ENCODE measurements around the gene TFB2M.
"Not testable (repeated sequence)": the region's sequence is repeated elsewhere in the genome, so short reads cannot be mapped to it uniquely, and the experiment has no call there.

The TFB2M gene

GRCh38 chr1:246579818-246580217 is 13.8 kb upstream of the TFB2M start:
- Histone ChIP-seq H3K27me3 (ENCODE audit: control insufficient read depth, insufficient read depth, low read length) (no peaks in the 10 kb centered on the region), H3K36me3 (ENCODE audit: control insufficient read depth, insufficient read depth, low read length) (no peaks in the 10 kb centered on the region), H3K4me1 (ENCODE audit: control insufficient read depth, insufficient read depth, low read length) (peaks cover 39% of the 10 kb centered on the region), H3K9ac (ENCODE audit: low read length) (no peak overlapping the region), H3K4me3 (ENCODE audit: low read length) (no peak overlapping the region), H3K27ac (ENCODE audit: low read depth, low read length) (peak overlapping the region; percentile 67)

DNA sequence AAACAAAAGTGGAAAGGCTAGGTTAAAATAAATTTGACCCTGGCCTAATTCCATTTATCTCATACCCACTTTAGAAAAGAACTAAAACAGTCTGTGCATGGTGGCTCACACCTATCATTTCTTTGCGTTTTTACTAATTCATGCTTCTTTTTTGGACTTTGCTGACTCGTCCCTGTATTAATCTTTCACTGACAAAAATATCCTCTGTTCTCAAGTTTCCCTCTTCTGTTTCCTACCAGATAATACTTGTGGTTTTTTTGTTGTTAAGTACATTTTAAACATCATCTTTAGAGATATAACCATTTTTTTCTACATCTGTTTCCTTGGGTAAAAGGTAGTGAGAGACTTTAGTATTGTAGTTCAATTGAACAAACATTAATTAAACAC is 11.7 kb upstream of the TFB2M start:
- Histone ChIP-seq H3K9ac (ENCODE audit: low read length) (no peak overlapping the region), H3K4me3 (ENCODE audit: low read length) (no peak overlapping the region), H3K27me3 (ENCODE audit: control insufficient read depth, insufficient read depth, low read length) (no peaks in the 10 kb centered on the region), H3K4me1 (ENCODE audit: control insufficient read depth, insufficient read depth, low read length) (peaks cover 31% of the 10 kb centered on the region), H3K36me3 (ENCODE audit: control insufficient read depth, insufficient read depth, low read length) (no peaks in the 10 kb centered on the region), H3K27ac (ENCODE audit: low read depth, low read length) (peak overlapping the region; percentile 4)

DNA sequence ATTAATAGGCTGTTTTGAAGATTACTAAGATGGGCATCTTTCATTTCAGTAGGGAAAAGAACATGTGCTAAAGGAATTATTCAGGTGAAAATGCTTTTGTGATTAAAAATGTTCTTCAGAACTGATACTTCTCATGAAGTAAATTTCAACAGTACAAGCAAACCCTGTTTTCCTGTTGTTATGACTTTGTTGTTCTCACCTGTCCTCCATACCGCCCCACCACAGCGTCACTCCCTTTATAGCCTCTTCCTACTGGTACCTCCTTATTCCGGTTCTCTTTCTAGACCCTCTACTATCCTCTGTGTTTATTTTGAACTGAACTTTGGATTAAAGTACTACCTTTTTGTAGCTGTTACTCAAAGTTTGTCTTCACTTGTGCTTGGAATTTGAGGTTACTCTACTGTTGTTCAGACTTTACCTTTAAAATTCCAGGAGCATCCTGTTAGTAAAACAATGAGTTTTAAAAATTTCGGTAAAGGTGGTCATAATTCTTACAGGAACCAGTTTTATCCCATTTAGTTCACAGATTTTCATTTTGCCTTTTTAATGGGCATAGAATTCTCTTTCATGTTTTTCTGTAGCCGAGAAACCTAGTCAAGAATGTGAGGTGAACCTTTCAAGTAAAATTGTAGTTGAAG is 11.1 kb upstream of the TFB2M start:
- Histone ChIP-seq H3K27me3 (ENCODE audit: control insufficient read depth, insufficient read depth, low read length) (no peaks in the 10 kb centered on the region), H3K27ac (ENCODE audit: low read depth, low read length) (peak overlapping the region; percentile 4), H3K36me3 (ENCODE audit: control insufficient read depth, insufficient read depth, low read length) (no peaks in the 10 kb centered on the region), H3K4me1 (ENCODE audit: control insufficient read depth, insufficient read depth, low read length) (peaks cover 27% of the 10 kb centered on the region), H3K9ac (ENCODE audit: low read length) (no peak overlapping the region), H3K4me3 (ENCODE audit: low read length) (no peak overlapping the region)

DNA sequence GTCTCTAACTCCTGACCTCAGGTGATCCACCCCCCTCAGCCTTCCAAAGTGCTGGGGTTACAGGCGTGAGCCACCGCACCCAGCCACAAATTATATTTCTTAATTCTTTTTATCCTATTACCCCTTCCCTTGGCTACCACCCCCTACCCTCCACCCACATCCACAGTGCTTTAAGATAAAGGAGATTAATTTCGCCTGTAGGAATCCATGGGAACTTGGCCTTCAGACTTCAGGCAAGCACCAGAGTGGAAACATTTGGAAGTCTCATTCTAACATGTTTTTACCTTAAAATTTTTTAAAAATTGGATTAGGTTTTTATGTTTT is 10.6 kb upstream of the TFB2M start:
- Histone ChIP-seq H3K9ac (ENCODE audit: low read length) (no peak overlapping the region), H3K27ac (ENCODE audit: low read depth, low read length) (no peak overlapping the region), H3K36me3 (ENCODE audit: control insufficient read depth, insufficient read depth, low read length) (no peaks in the 10 kb centered on the region), H3K4me1 (ENCODE audit: control insufficient read depth, insufficient read depth, low read length) (peaks cover 25% of the 10 kb centered on the region), H3K27me3 (ENCODE audit: control insufficient read depth, insufficient read depth, low read length) (no peaks in the 10 kb centered on the region), H3K4me3 (ENCODE audit: low read length) (no peak overlapping the region)

- Histone ChIP-seq H3K9ac (ENCODE audit: low read length) (no peak overlapping the region), H3K36me3 (ENCODE audit: control insufficient read depth, insufficient read depth, low read length) (no peaks in the 10 kb centered on the region), H3K27me3 (ENCODE audit: control insufficient read depth, insufficient read depth, low read length) (no peaks in the 10 kb centered on the region), H3K4me3 (ENCODE audit: low read length) (no peak overlapping the region), H3K4me1 (ENCODE audit: control insufficient read depth, insufficient read depth, low read length) (peaks cover 14% of the 10 kb centered on the region), H3K27ac (ENCODE audit: low read depth, low read length) (no peak overlapping the region)
Measured at GRCh38 chr1:246573491-246573890, 7.4 kb upstream of the TFB2M start.

DNA sequence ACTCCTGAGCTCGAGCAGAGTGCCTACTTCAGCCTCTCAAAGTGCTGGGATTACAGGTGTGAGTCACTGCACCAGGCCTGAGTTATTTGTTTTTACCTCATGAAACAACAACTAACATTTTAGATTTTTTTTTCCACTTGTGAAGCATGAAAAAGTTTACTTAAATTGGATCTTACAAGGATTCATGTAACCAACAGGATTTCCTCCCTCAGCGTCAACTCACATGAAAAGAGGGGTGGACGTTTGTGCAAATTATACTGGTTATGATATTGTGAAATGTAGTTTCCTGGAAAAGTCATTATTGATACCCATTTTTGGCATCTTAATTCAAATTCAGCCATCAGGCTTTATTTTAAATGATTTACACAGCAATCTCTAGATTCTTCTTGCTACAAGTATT is 6.7 kb upstream of the TFB2M start:
- H3K4me3 ChIP-seq (ENCODE audit: low read length): no peak overlapping the region
- H3K36me3 ChIP-seq (ENCODE audit: control insufficient read depth, insufficient read depth, low read length): no peaks in the 10 kb centered on the region
- no peak overlapping the region for H3K9ac ChIP-seq (ENCODE audit: low read length)
- peaks cover 9% of the 10 kb centered on the region for H3K4me1 ChIP-seq (ENCODE audit: control insufficient read depth, insufficient read depth, low read length)
- no peaks in the 10 kb centered on the region for H3K27me3 ChIP-seq (ENCODE audit: control insufficient read depth, insufficient read depth, low read length)
- H3K27ac ChIP-seq (ENCODE audit: low read depth, low read length): no peak overlapping the region

DNA sequence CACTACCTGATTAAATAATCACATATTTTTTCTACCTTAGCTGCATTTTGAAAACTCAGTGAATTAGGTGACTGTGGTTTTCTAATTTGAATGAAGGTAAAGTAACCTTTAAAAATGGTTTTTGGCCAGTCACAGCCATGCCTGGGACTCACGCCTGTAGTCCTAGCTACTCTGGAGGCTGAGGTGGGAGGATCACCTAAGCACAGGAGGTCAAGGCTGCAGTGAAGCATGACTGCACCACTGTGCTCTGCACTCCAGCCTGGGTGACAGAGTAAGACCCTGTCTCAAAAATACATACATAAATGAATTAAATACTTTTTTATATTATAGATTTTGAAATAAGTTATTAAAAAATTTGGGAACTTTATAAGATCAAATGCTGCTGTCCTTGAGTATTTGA is 5.9 kb upstream of the TFB2M start:
- no peaks in the 10 kb centered on the region for H3K36me3 ChIP-seq (ENCODE audit: control insufficient read depth, insufficient read depth, low read length)
- H3K4me1 ChIP-seq (ENCODE audit: control insufficient read depth, insufficient read depth, low read length): peaks cover 6% of the 10 kb centered on the region

DNA sequence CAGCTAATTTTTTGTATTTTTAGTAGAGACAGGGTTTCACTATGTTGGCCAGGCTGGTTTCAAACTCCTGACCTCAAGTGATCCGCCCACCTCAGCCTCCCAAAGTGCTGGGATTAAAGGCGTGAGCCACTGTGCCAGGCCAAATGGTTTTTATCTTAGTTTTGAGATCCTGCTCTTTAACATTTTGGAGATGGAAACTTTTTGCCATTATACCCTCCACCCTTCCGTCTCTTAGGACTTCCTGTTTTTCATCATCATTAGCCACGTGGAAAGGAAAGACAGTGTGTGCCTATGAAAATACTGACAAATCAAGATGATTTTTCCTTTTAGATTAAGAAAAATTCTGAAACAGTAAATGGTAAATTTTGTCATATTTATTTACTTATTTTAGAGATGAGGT is 5.2 kb upstream of the TFB2M start:
- not testable (repeated sequence) for H3K4me3 ChIP-seq (ENCODE audit: low read length); H3K4me1 ChIP-seq (ENCODE audit: control insufficient read depth, insufficient read depth, low read length); H3K27me3 ChIP-seq (ENCODE audit: control insufficient read depth, insufficient read depth, low read length); H3K9ac ChIP-seq (ENCODE audit: low read length); H3K27ac ChIP-seq (ENCODE audit: low read depth, low read length); H3K36me3 ChIP-seq (ENCODE audit: control insufficient read depth, insufficient read depth, low read length)

More for the DNA sequence above, 5.9 kb upstream of the TFB2M start:
- no peaks in the 10 kb centered on the region for H3K27me3 ChIP-seq (ENCODE audit: control insufficient read depth, insufficient read depth, low read length)
- no peak overlapping the region for H3K9ac ChIP-seq (ENCODE audit: low read length)
- H3K4me3 ChIP-seq (ENCODE audit: low read length): no peak overlapping the region
- no peak overlapping the region for H3K27ac ChIP-seq (ENCODE audit: low read depth, low read length)

GRCh38 chr1:246569248-246570238 is 3.5 kb upstream of the TFB2M start:
- Histone ChIP-seq H3K27ac (ENCODE audit: low read depth, low read length) (no peak overlapping the region), H3K9ac (ENCODE audit: low read length) (no peak overlapping the region), H3K4me3 (ENCODE audit: low read length) (peak overlapping the region; percentile 11), H3K4me1 (ENCODE audit: control insufficient read depth, insufficient read depth, low read length) (peaks cover 6% of the 10 kb centered on the region), H3K36me3 (ENCODE audit: control insufficient read depth, insufficient read depth, low read length) (no peaks in the 10 kb centered on the region), H3K27me3 (ENCODE audit: control insufficient read depth, insufficient read depth, low read length) (no peaks in the 10 kb centered on the region)

- H3K27ac ChIP-seq (ENCODE audit: low read depth, low read length): peak overlapping the region; percentile 85
- peak overlapping the region; percentile 91 for H3K4me3 ChIP-seq (ENCODE audit: low read length)
- H3K9ac ChIP-seq (ENCODE audit: low read length): no peak overlapping the region
- H3K27me3 ChIP-seq (ENCODE audit: control insufficient read depth, insufficient read depth, low read length): no peaks in the 10 kb centered on the region
- H3K36me3 ChIP-seq (ENCODE audit: control insufficient read depth, insufficient read depth, low read length): no peaks in the 10 kb centered on the region
- H3K4me1 ChIP-seq (ENCODE audit: control insufficient read depth, insufficient read depth, low read length): no peaks in the 10 kb centered on the region
Measured at GRCh38 chr1:246567646-246568235, 1.7 kb upstream of the TFB2M start.

GRCh38 chr1:246566813-246567645 is 968 bp upstream of the TFB2M start:
- peak overlapping the region; percentile 92 for H3K9ac ChIP-seq (ENCODE audit: low read length)

GRCh38 chr1:246565751-246566127 is 322 bp downstream of the TFB2M start:
- no peaks in the 10 kb centered on the region for H3K27me3 ChIP-seq (ENCODE audit: control insufficient read depth, insufficient read depth, low read length)
- H3K9ac ChIP-seq (ENCODE audit: low read length): no peak overlapping the region
- H3K36me3 ChIP-seq (ENCODE audit: control insufficient read depth, insufficient read depth, low read length): no peaks in the 10 kb centered on the region
- no peaks in the 10 kb centered on the region for H3K4me1 ChIP-seq (ENCODE audit: control insufficient read depth, insufficient read depth, low read length)
- peak overlapping the region; percentile 91 for H3K4me3 ChIP-seq (ENCODE audit: low read length)
- peak overlapping the region; percentile 2 for H3K27ac ChIP-seq (ENCODE audit: low read depth, low read length)

More at GRCh38 chr1:246566813-246567645, 968 bp upstream of the TFB2M start:
- H3K4me3 ChIP-seq (ENCODE audit: low read length): peak overlapping the region; percentile 91
- no peaks in the 10 kb centered on the region for H3K27me3 ChIP-seq (ENCODE audit: control insufficient read depth, insufficient read depth, low read length)
- H3K4me1 ChIP-seq (ENCODE audit: control insufficient read depth, insufficient read depth, low read length): no peaks in the 10 kb centered on the region
- peak overlapping the region; percentile 85 for H3K27ac ChIP-seq (ENCODE audit: low read depth, low read length)
- H3K36me3 ChIP-seq (ENCODE audit: control insufficient read depth, insufficient read depth, low read length): no peaks in the 10 kb centered on the region
